ENCODE results near the gene KRT85.

Gene KRT85

DNA sequence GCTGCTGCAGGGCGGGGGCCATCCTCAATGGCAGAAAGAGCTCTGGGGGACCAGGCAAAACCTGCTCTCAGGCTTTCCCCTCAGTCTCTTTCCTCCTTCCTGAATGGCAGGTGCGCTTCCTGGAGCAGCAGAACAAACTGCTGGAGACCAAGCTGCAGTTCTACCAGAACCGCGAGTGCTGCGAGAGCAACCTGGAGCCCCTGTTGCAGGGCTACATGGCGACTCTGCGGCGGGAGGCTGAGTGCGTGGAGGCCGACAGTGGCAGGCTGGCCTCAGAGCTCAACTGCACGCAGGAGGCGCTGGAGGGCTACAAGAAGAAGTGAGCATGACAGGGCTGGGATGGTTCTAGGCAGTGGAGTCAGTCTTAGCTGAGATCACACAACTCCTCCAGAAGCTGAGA, 23.2 kb downstream of the KRT85 start:
- TF ChIP-seq, protein P1, sequence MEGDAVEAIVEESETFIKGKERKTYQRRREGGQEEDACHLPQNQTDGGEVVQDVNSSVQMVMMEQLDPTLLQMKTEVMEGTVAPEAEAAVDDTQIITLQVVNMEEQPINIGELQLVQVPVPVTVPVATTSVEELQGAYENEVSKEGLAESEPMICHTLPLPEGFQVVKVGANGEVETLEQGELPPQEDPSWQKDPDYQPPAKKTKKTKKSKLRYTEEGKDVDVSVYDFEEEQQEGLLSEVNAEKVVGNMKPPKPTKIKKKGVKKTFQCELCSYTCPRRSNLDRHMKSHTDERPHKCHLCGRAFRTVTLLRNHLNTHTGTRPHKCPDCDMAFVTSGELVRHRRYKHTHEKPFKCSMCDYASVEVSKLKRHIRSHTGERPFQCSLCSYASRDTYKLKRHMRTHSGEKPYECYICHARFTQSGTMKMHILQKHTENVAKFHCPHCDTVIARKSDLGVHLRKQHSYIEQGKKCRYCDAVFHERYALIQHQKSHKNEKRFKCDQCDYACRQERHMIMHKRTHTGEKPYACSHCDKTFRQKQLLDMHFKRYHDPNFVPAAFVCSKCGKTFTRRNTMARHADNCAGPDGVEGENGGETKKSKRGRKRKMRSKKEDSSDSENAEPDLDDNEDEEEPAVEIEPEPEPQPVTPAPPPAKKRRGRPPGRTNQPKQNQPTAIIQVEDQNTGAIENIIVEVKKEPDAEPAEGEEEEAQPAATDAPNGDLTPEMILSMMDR (conservative IDR thresholded peaks at IDR 0.05; ENCODE audit: low read depth, low read length) = no peak
- no peak overlapping the region for H3K4me3 ChIP-seq (ENCODE audit: low read length)
- DNase-seq (ENCODE audit: low read depth) = no peak

DNA sequence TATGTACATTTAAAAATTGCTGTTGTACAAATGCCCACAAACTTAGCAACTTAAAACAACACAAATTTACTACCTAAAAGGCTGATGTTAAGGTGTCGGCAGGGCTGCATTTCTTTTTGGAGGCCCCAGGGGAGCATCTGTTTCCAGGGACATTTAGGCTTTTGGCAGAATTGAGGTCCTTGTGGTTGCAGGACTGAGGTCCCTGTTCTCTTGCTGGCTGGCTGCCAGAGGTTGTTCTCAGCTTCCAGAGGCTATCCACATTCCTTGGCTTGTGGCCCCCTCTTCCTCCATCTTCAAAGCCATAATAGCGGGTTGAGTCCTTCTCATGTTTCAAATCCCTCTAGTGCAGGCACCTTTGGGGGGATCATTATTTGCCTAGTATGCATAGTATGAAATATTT, 23.7 kb downstream of the KRT85 start:
- H3K4me3 ChIP-seq (ENCODE audit: low read length) = no peak overlapping the region
- TF ChIP-seq, protein P1 (conservative IDR thresholded peaks at IDR 0.05; ENCODE audit: low read depth, low read length) = no peak
- DNase-seq (ENCODE audit: low read depth) = no peak

DNA sequence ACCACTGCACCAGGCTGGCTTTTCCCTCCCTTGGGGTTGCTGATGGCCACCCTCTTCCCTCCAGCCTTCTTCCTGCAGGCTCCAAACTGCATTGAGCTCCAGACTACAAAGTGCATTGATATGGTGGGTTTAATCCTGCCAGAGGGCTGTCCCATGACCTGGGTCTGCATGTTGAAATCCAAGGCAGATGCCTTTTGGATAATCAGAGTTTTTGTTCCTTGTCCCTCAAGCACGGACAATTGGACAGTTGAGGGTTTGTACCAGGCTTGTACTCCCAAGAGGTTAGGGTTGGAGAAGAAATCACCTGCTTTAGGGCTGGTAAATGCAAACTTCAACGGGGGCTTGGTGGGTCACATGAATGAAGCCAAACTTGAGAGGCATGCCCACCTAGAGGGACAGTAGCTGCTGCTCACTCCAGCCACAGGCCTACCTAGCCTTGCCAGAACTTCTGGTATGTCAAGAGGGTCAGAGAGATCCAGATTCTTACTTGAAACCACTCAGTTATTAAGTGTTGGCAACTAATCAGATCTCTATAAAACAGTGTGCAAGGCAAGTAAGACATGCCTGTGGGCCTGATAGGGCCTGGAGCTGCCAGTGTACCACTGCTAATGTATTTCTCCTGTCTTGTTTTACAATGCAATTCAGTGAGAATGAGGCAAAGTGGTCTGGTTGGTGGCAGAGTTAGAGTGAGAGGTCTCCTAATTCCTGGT, 24.3 kb downstream of the KRT85 start:
- DNase-seq (ENCODE audit: low read depth) = no peak
- no peak overlapping the region for H3K4me3 ChIP-seq (ENCODE audit: low read length)
- TF ChIP-seq, protein P1 (conservative IDR thresholded peaks at IDR 0.05; ENCODE audit: low read depth, low read length) = no peak

DNA sequence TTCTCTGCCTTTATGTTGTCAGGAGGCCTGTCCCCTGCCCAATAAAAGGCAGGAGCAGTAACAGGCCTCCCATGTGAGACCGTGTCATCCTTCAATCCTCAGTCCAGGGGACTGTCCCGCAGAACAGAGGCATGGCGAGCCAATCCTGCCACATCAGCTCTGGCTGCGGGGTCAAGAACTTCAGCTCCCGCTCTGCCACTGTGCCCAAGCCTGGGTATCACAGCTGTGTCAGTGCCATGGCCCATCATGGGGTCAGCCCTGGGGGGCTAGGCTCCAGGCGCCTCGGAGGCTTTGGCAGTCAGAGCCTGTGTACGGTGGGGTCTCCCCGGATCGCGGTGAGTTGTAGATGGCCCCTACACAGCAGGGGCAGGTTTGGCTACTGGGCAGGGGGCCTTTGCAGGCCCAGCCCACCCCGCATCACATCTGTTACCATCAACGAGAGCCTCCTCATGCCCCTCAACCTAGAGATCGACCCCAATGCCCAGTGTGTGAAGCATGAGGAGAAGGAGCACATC, 26.2 kb downstream of the KRT85 start:
- DNase-seq (ENCODE audit: low read depth) = no peak
- TF ChIP-seq, protein P1 (conservative IDR thresholded peaks at IDR 0.05; ENCODE audit: low read depth, low read length) = no peak
- no peak overlapping the region for H3K4me3 ChIP-seq (ENCODE audit: low read length)

DNA sequence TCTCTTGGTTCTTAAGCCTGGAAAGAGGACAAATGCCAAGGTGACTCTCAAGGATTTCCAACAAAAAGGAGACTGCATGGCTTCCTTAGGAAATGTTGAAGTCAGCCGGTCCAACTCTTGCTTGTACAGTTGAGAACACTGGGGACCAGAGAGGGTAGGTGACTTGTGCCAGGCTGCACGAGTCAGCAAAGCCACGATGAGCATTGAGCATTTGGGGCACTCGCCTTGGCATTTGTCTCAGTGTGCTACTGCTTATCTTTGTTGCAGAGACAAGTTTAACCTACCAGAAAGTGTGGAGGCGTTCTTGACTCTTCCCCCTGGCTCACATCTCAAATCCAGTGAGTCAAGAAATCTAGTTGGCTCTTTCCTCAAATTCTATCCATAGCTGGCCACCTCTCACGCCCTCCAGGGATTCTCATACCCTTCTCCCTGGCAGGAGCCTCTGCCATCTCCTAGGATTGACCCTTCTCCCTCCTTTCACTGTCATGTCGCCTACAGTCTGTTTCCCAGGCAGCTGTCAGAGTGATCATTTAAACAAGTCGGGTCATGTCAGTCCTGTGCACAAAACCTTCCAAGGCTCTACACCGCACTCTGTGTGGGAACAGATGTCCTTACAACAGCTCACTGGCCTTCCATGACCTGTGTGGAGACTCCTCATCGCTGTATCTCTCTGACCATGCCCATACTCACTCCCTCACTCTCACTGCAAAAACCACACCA, 28.9 kb downstream of the KRT85 start:
- no peak overlapping the region for H3K4me3 ChIP-seq (ENCODE audit: low read length)
- TF ChIP-seq, protein P1 (conservative IDR thresholded peaks at IDR 0.05; ENCODE audit: low read depth, low read length) = no peak
- no peak for DNase-seq (ENCODE audit: low read depth)

DNA sequence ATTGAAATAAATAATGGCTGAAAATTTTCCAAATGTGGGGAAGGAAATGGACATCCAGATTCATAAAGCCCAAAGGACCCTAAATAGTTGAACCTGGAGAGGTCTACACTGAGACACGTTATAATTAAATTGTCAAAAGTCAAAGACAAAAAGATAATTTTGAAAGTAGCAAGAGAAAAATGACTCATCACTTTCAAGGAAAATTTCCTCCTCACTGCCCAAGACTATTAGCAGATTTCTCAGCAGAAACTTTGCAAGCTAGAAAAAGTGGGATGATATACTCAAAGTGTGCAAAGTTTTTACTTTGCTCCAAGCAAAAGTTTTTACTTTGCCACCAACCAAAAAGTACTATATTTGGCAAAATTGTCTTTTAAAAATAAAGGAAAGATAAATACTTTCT, 30.2 kb downstream of the KRT85 start:
- TF ChIP-seq, protein P1 (conservative IDR thresholded peaks at IDR 0.05; ENCODE audit: low read depth, low read length) = no peak
- no peak for DNase-seq (ENCODE audit: low read depth)
- no peak overlapping the region for H3K4me3 ChIP-seq (ENCODE audit: low read length)

DNA sequence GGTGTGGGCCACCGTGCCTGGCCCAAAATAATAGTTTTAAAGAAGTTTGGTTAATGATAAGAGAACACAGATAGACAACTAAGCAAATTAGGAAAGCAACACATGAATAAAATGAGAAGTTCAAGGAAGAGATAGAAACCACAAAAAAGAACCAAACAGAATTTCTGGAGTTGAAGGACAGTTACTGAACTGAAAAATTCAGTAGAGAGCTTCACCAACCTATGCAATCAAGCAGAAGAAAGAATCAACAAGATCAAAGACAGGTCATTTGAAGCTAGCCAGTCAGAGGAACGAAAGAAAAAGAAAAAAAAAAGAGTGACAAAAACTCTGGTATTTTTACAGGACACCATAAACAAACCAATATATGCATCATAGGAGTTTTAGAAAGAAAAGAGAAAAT, 30.6 kb downstream of the KRT85 start:
- DNase-seq (ENCODE audit: low read depth) = no peak
- TF ChIP-seq, protein P1 (conservative IDR thresholded peaks at IDR 0.05; ENCODE audit: low read depth, low read length) = no peak
- no peak overlapping the region for H3K4me3 ChIP-seq (ENCODE audit: low read length)
